PFSK-1 (cell line): ENCODE data around the gene UTP14C.

Experiments used
- FOXP2 ChIP-seq: optimal IDR thresholded peaks from 2 replicates; pipeline ENCODE3; 2011; ENCODE audit warnings: borderline replicate concordance, control low read depth, inconsistent platforms; ENCODE audit not compliant: insufficient read depth; ENCODE audit errors: extremely low read length, extremely low read depth
- POLR2AphosphoS5 ChIP-seq: IDR thresholded peaks from 2 replicates; pipeline ENCODE4 v1.6.1; 2012; ENCODE audit warnings: low read depth, mild to moderate bottlenecking, control low read depth, low read length, moderate library complexity
- SIN3A ChIP-seq: IDR thresholded peaks from 2 replicates; pipeline ENCODE4 v1.6.1; 2012; ENCODE audit warnings: mild to moderate bottlenecking, low read length, moderate library complexity, borderline replicate concordance; ENCODE audit not compliant: insufficient read depth
- TAF1 ChIP-seq: IDR thresholded peaks from 2 replicates; pipeline ENCODE4 v1.6.1; 2012; ENCODE audit warnings: low read length, control low read depth, borderline replicate concordance; ENCODE audit not compliant: insufficient read depth
- TF ChIP-seq, protein P1 (sequence below), 2 experiments: IDR thresholded peaks; 2 replicates each; pipeline versions ENCODE4 v1.6.1 to v1.8.0; 2011 to 2012; ENCODE audit warnings: low read depth in 2 of 2, low read length in 2 of 2, control low read depth in 1 of 2, inconsistent platforms in 1 of 2, mild to moderate bottlenecking in 1 of 2, moderate library complexity in 1 of 2; ENCODE audit not compliant: insufficient read depth in 1 of 2

The UTP14C gene

GRCh38 chr13:52029569-52029968 lies 5.1 kb downstream of the UTP14C start:
- TF ChIP-seq POLR2AphosphoS5, result no peak
- TF ChIP-seq TAF1, result no peak
- TF ChIP-seq, protein P1, sequence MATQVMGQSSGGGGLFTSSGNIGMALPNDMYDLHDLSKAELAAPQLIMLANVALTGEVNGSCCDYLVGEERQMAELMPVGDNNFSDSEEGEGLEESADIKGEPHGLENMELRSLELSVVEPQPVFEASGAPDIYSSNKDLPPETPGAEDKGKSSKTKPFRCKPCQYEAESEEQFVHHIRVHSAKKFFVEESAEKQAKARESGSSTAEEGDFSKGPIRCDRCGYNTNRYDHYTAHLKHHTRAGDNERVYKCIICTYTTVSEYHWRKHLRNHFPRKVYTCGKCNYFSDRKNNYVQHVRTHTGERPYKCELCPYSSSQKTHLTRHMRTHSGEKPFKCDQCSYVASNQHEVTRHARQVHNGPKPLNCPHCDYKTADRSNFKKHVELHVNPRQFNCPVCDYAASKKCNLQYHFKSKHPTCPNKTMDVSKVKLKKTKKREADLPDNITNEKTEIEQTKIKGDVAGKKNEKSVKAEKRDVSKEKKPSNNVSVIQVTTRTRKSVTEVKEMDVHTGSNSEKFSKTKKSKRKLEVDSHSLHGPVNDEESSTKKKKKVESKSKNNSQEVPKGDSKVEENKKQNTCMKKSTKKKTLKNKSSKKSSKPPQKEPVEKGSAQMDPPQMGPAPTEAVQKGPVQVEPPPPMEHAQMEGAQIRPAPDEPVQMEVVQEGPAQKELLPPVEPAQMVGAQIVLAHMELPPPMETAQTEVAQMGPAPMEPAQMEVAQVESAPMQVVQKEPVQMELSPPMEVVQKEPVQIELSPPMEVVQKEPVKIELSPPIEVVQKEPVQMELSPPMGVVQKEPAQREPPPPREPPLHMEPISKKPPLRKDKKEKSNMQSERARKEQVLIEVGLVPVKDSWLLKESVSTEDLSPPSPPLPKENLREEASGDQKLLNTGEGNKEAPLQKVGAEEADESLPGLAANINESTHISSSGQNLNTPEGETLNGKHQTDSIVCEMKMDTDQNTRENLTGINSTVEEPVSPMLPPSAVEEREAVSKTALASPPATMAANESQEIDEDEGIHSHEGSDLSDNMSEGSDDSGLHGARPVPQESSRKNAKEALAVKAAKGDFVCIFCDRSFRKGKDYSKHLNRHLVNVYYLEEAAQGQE (IDR thresholded peaks at IDR 0.05; ENCODE audit: insufficient read depth in 1 of 2, low read depth in 2 of 2, low read length in 2 of 2), result no peak
- TF ChIP-seq SIN3A, result no peak
- TF ChIP-seq FOXP2, result no peak

- TF ChIP-seq POLR2AphosphoS5 (no peak), SIN3A (no peak), FOXP2 (no peak), TAF1 (no peak)
- TF ChIP-seq, protein P1 (IDR thresholded peaks at IDR 0.05; ENCODE audit: insufficient read depth in 1 of 2, low read depth in 2 of 2, low read length in 2 of 2), result no peak
Observed at GRCh38 chr13:52033039-52033438, 8.5 kb downstream of the UTP14C start.

GRCh38 chr13:52034616-52035226 lies 10.2 kb downstream of the UTP14C start:
- TF ChIP-seq TAF1 (no peak), SIN3A (no peak), FOXP2 (no peak), POLR2AphosphoS5 (no peak)
- TF ChIP-seq, protein P1 (IDR thresholded peaks at IDR 0.05; ENCODE audit: insufficient read depth in 1 of 2, low read depth in 2 of 2, low read length in 2 of 2), result no peak

- TF ChIP-seq, protein P1 (IDR thresholded peaks at IDR 0.05; ENCODE audit: insufficient read depth in 1 of 2, low read depth in 2 of 2, low read length in 2 of 2), result no peak
- TF ChIP-seq POLR2AphosphoS5, result no peak
Observed at GRCh38 chr13:52036037-52036436, 11.5 kb downstream of the UTP14C start.

- no peak for TF ChIP-seq POLR2AphosphoS5
- TF ChIP-seq SIN3A, result no peak
- TF ChIP-seq, protein P1 (IDR thresholded peaks at IDR 0.05; ENCODE audit: insufficient read depth in 1 of 2, low read depth in 2 of 2, low read length in 2 of 2), result no peak
- no peak for TF ChIP-seq FOXP2
- no peak for TF ChIP-seq TAF1
Observed at GRCh38 chr13:52043675-52044074, 19.2 kb downstream of the UTP14C start.
